ENCODE measurements around the gene SEMA4D.
A peak's percentile ranks its signal among the peaks of the same experiment; 100 is the strongest.

SEMA4D gene, protein sequence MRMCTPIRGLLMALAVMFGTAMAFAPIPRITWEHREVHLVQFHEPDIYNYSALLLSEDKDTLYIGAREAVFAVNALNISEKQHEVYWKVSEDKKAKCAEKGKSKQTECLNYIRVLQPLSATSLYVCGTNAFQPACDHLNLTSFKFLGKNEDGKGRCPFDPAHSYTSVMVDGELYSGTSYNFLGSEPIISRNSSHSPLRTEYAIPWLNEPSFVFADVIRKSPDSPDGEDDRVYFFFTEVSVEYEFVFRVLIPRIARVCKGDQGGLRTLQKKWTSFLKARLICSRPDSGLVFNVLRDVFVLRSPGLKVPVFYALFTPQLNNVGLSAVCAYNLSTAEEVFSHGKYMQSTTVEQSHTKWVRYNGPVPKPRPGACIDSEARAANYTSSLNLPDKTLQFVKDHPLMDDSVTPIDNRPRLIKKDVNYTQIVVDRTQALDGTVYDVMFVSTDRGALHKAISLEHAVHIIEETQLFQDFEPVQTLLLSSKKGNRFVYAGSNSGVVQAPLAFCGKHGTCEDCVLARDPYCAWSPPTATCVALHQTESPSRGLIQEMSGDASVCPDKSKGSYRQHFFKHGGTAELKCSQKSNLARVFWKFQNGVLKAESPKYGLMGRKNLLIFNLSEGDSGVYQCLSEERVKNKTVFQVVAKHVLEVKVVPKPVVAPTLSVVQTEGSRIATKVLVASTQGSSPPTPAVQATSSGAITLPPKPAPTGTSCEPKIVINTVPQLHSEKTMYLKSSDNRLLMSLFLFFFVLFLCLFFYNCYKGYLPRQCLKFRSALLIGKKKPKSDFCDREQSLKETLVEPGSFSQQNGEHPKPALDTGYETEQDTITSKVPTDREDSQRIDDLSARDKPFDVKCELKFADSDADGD

DNA sequence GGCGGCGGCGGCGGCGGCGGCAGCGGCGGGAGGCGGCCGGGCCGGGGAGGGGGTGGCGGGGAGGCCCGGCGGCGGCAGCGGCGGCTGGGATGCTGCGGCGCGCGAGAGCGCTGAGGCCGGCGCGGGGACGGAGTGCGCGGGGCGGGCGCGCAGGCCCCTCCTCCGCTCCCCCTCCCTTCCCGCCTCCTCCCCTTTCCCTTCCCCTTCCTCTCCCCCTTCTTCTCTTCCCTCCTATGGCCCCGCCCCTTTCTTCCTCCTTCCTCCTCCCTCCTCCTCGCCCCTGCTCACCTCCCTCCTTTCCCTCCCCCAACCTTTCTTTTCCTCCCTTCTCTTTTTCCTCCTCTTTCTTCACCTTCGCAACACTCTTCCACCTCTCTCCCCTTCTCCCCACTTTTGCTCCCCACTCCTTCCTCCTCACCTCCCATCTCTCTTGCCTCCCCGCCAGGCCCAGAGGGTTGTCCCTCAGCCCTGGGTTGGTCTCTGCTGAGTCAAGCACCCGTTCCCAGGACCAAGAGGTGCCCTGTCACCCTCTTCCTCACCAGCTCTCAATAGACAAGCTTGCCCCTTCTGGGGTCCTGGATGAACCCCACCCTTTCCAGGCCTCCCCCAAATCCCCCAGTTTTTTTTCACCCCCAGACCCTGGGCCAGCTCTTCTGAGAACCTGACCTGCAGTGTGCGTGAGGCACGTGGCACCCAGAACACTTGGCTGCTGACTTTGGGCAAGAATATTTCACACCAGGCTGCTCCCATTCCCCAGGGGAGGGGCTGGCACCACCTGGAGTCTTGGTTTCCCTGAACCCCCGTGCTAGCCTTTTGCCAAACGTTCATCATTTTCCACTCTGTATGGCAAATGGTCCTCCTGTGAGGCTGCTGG, at the start of gene SEMA4D:
SEMA4D (minus strand) TSS at position 136 of the 874 bp plus-strand sequence. CDS start 92,657 bp downstream, outside the sequence.
- peak; percentile 88 for DNase-seq (ENCODE audit: low spot score)
- no peak for TF ChIP-seq CTCF (IDR thresholded peaks at IDR 0.05; ENCODE audit: borderline replicate concordance, control extremely low read depth, extremely low read depth, insufficient read depth, missing control alignments)
- in situ Hi-C loops (cut with MboI; ENCODE audit: low sequenced_read_pairs, unreplicated experiment): no loop called here

DNA sequence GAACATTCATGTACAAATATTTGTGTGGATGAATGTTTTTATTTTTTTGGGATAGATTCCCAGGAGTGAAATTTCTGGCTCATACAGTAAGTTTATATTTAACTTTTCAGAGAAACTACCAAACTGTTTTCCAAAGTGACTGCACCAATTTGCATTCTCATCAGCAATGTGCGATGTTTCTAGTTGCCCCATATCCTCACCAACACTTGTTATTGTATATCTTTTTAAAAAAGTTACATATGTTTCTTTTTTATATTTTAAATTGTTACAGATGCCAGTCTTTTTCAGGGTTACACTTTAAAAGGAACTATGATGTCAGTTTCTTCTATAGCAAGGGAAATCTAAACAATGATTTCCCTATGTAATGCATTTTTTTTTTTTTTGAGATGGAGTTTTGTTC, 49.1 kb upstream of the SEMA4D start:
- no peak for DNase-seq (ENCODE audit: low spot score)
- in situ Hi-C loops (cut with MboI; ENCODE audit: low sequenced_read_pairs, unreplicated experiment): no loop called here
- TF ChIP-seq CTCF (IDR thresholded peaks at IDR 0.05; ENCODE audit: borderline replicate concordance, control extremely low read depth, extremely low read depth, insufficient read depth, missing control alignments): no peak

GRCh38 chr9:89544279-89544661, 46.4 kb upstream of the SEMA4D start:
- no peak for DNase-seq (ENCODE audit: low spot score)
- in situ Hi-C loops (cut with MboI; ENCODE audit: low sequenced_read_pairs, unreplicated experiment): no loop called here
- no peak for TF ChIP-seq CTCF (IDR thresholded peaks at IDR 0.05; ENCODE audit: borderline replicate concordance, control extremely low read depth, extremely low read depth, insufficient read depth, missing control alignments)

DNA sequence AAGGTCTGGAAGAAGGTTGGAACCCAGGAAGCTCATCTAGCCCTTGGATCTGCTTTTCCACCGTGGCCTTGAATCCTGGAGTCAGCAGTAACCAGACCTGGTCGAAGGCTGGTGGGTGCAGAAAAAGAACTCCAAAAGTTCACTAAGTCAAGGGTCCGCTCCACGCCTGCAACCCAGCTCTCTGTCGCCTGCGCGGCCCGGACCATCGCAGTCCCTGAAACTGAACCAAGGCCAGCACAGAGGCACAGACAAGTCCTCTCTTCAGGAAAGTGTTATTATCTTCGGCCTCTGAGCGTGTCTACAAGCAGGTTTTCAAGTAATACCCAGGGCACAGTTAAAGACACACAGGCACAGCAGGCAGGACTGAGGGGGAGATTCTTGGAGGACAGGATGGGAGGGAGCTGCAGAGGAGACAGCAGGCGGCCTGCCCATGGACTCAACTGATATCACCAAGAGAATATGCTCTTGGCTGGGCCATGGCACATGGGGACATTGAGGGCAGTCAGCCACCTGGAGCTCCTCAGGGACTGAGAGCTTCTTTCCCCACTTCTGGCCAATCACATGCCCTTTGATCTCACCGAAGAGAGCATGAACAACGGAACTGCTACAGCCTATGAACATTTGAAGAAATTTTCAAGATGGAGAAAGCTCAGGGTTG, 45.8 kb upstream of the SEMA4D start:
- in situ Hi-C loops (cut with MboI; ENCODE audit: low sequenced_read_pairs, unreplicated experiment): no loop called here
- DNase-seq (ENCODE audit: low spot score): no peak
- no peak for TF ChIP-seq CTCF (IDR thresholded peaks at IDR 0.05; ENCODE audit: borderline replicate concordance, control extremely low read depth, extremely low read depth, insufficient read depth, missing control alignments)

- DNase-seq (ENCODE audit: low spot score): no peak
- TF ChIP-seq CTCF (IDR thresholded peaks at IDR 0.05; ENCODE audit: borderline replicate concordance, control extremely low read depth, extremely low read depth, insufficient read depth, missing control alignments): no peak
- in situ Hi-C loops (cut with MboI; ENCODE audit: low sequenced_read_pairs, unreplicated experiment): no loop called here
Observed at GRCh38 chr9:89543111-89543510, 45.2 kb upstream of the SEMA4D start.
